Endothelial cell of umbilical vein (primary cell): Measurements from ENCODE around the gene CAMTA1. TPM values are rescaled to one million over a fixed set of nuclear protein-coding genes. Genes with fewer than 3 reads are reported as not detected.

ENCODE experiments used
- BruUV-seq: library from RNA; stranded (reverse); fragments of 400-500 nt; replicated peaks from 2 replicates; lab custom pipeline; 2021; lab: Mats Ljungman, UMichigan
- CTCF ChIA-PET: fragments of 300-600, 350-600 bp; sonication (Branson Sonifier 250); formaldehyde crosslinking; loops from one replicate; lab custom pipeline; 2021; ENCODE audit warnings: antibody characterized with exemption, inconsistent platforms; lab: Charles Lee
- POLR2A ChIA-PET: fragments of 300-600, 350-600 bp; sonication (Branson Sonifier 250); formaldehyde crosslinking; loops from one replicate; lab custom pipeline; 2021; ENCODE audit warnings: antibody characterized with exemption, inconsistent platforms; lab: Charles Lee
- DNase-seq: peaks from one replicate; pipeline ENCODE4 v3.0.0-alpha.2; 2011; ENCODE audit warnings: low read depth, low spot score
- FAIRE-seq: peaks from 2 replicates; lab custom pipeline; 2011; peaks lifted over from hg19 to GRCh38; lab: Jason Lieb, UNC
- H2AFZ ChIP-seq: 2 replicates; pipeline ENCODE4 v1.6.0; 2012; ENCODE audit warnings: low read depth, low read length, control low read depth, inconsistent platforms
- H3K27ac ChIP-seq: 2 replicates; pipeline ENCODE4 v1.5.1; 2011; ENCODE audit warnings: low read depth, mild to moderate bottlenecking, control low read depth, low read length, moderate library complexity; ENCODE audit not compliant: insufficient read depth
- H3K27me3 ChIP-seq, 2 experiments: 2 replicates each; pipeline versions ENCODE4 v1.6.0 to v1.6.1; 2011; ENCODE audit warnings: low read length in 2 of 2, mixed read lengths in 1 of 2; ENCODE audit not compliant: control insufficient read depth in 2 of 2, insufficient read depth in 2 of 2
- H3K36me3 ChIP-seq, 2 experiments: 2 replicates in 1 of 2; 3 replicates in 1 of 2; pipeline ENCODE4 v1.5.1; 2011; ENCODE audit warnings: low read length in 2 of 2, mild to moderate bottlenecking in 1 of 2, moderate library complexity in 1 of 2; ENCODE audit not compliant: control insufficient read depth in 2 of 2, insufficient read depth in 2 of 2; ENCODE audit errors: extremely low read depth in 1 of 2
- H3K4me1 ChIP-seq: 3 replicates; pipeline ENCODE4 v1.5.1; 2011; ENCODE audit warnings: mild to moderate bottlenecking, low read length; ENCODE audit not compliant: control insufficient read depth, insufficient read depth; ENCODE audit errors: extremely low read depth
- H3K4me2 ChIP-seq: 2 replicates; pipeline ENCODE4 v1.6.1; 2011; ENCODE audit warnings: low read length, control low read depth, mixed read lengths; ENCODE audit not compliant: insufficient read depth
- H3K4me3 ChIP-seq, 3 experiments: fragments of 200-600 bp in 1 of 3; sonication (generic), shearing (Covaris generic) in 1 of 3; replicated peaks in 1 of 3; 2 replicates each; pipeline ENCODE4 v1.5.1; 2011 to 2016; ENCODE audit warnings: control low read depth in 3 of 3, low read length in 3 of 3, mild to moderate bottlenecking in 2 of 3, inconsistent platforms in 1 of 3, low read depth in 1 of 3, moderate library complexity in 1 of 3; ENCODE audit not compliant: insufficient read depth in 1 of 3
- H3K79me2 ChIP-seq: 2 replicates; pipeline ENCODE4 v1.6.0; 2012; ENCODE audit warnings: low read length, inconsistent platforms; ENCODE audit not compliant: control insufficient read depth, insufficient read depth
- H3K9ac ChIP-seq: replicated peaks from 2 replicates; pipeline ENCODE3; 2011; ENCODE audit warnings: low read length, control low read depth; ENCODE audit not compliant: insufficient read depth; ENCODE audit errors: extremely low read depth
- H3K9me1 ChIP-seq: replicated peaks from 3 replicates; pipeline ENCODE4 v1.6.0; 2011; ENCODE audit warnings: mild to moderate bottlenecking, low read length; ENCODE audit not compliant: control insufficient read depth, insufficient read depth; ENCODE audit errors: extremely low read depth
- H3K9me3 ChIP-seq: replicated peaks from 2 replicates; pipeline ENCODE4 v1.5.1; 2012; ENCODE audit warnings: low read length, inconsistent platforms; ENCODE audit not compliant: control insufficient read depth, insufficient read depth
- H4K20me1 ChIP-seq: replicated peaks from 2 replicates; pipeline ENCODE3; 2011; ENCODE audit warnings: mild to moderate bottlenecking, low read length; ENCODE audit not compliant: control insufficient read depth, insufficient read depth; ENCODE audit errors: extremely low read depth
- EZH2 ChIP-seq: IDR thresholded peaks from 2 replicates; pipeline ENCODE4 v1.6.1; 2012; ENCODE audit warnings: borderline replicate concordance, low read depth, mild to moderate bottlenecking, moderate library complexity, low read length, inconsistent platforms; ENCODE audit not compliant: severe bottlenecking
- GATA2 ChIP-seq: IDR thresholded peaks from 2 replicates; pipeline ENCODE4 v1.7.0; 2011; ENCODE audit warnings: low read depth, mild to moderate bottlenecking, moderate library complexity, mixed read lengths, low read length; ENCODE audit not compliant: insufficient read length, insufficient read depth
- JUN ChIP-seq: IDR thresholded peaks from 2 replicates; pipeline ENCODE4 v1.6.1; 2011; ENCODE audit warnings: borderline replicate concordance, low read depth; ENCODE audit not compliant: insufficient read length, insufficient read depth
- MYC ChIP-seq: IDR thresholded peaks from one replicate; pipeline ENCODE4 v1.6.1; 2011; ENCODE audit warnings: mild to moderate bottlenecking, low read depth, low read length
- POLR2A ChIP-seq: IDR thresholded peaks from 2 replicates; pipeline ENCODE4 v1.6.1; 2012; ENCODE audit warnings: low read depth, mild to moderate bottlenecking, control low read depth, low read length
- POLR2AphosphoS5 ChIP-seq: IDR thresholded peaks from 2 replicates; pipeline ENCODE4 v1.6.1; 2012; ENCODE audit warnings: low read depth, mild to moderate bottlenecking, control low read depth, low read length, moderate library complexity; ENCODE audit not compliant: insufficient read depth
- dilution Hi-C: fragments of 300-500 bp; cut with MboI; formaldehyde crosslinking; loops from one replicate; pipeline ENCODE4 v1.15.0; 2019; ENCODE audit warnings: low sequenced_read_pairs; ENCODE audit not compliant: extremely low pct_ligation_motif_present
- intact Hi-C: fragments of 100-400 bp; cut with micrococcal nuclease; formaldehyde crosslinking; loops from one replicate; pipeline ENCODE4 v1.10.0; 2022
- polyA plus RNA-seq, 4 experiments: library from polyadenylated mRNA; depleted of rRNA in 3 of 4; stranded (reverse) in 3 of 4; unstranded in 1 of 4; fragments of >200 nt; gene quantifications; 2 replicates each; pipeline versions ENCODE4 v1.2.1 to v1.2.3, GENCODE V29; 2011 to 2012; ENCODE audit warnings: missing spikeins in 1 of 4
- total RNA-seq: library from RNA; stranded (reverse); gene quantifications from 2 replicates; pipeline ENCODE4 v1.2.3, GENCODE V29; 2021
- TF ChIP-seq, protein P1 (sequence below), 2 donors: IDR thresholded peaks; 1 replicate in 1 of 2; 2 replicates in 1 of 2; pipeline ENCODE4 v1.5.1; 2011; ENCODE audit warnings: low read length in 2 of 2, mild to moderate bottlenecking in 2 of 2, moderate library complexity in 2 of 2, control low read depth in 1 of 2, inconsistent platforms in 1 of 2, low read depth in 1 of 2; ENCODE audit not compliant: insufficient read depth in 1 of 2; ENCODE audit errors: extremely low read depth in 1 of 2

The CAMTA1 gene
- total and polyA plus RNA-seq, 2 donors (not counting 3 experiments of a cell fraction or from before 2014, with no cell fraction given) = 50.8 to 92.7 TPM

- no peaks in the 10 kb centered on the region for H3K9me3 ChIP-seq
- no peaks in the 10 kb centered on the region for H3K36me3 ChIP-seq
- H3K79me2 ChIP-seq = no peaks in the 10 kb centered on the region
- H3K4me1 ChIP-seq = no peaks in the 10 kb centered on the region
- no peak overlapping the region for H3K9ac ChIP-seq
- no peak overlapping the region for H3K4me3 ChIP-seq
- DNase-seq (no peak), FAIRE-seq (no peak)
- intact Hi-C loops = no loop called here
- no peak overlapping the region for H3K4me2 ChIP-seq
- dilution Hi-C loops = no loop called here
- POLR2A ChIA-PET = no interaction called here
- CTCF ChIA-PET = no interaction called here
- no peaks in the 10 kb centered on the region for H3K27me3 ChIP-seq
- TF ChIP-seq POLR2AphosphoS5 (no peak), EZH2 (no peak), POLR2A (no peak), JUN (no peak)
- no peak overlapping the region for H2AFZ ChIP-seq
- H4K20me1 ChIP-seq = no peaks in the 10 kb centered on the region
- no TSS peak for BruUV-seq
- no peak overlapping the region for H3K27ac ChIP-seq
- no peaks in the 10 kb centered on the region for H3K9me1 ChIP-seq
Measured at GRCh38 chr1:7507285-7508019, 722.2 kb downstream of the CAMTA1 start.

- dilution Hi-C loops (no loop called here), intact Hi-C loops (no loop called here)
- TF ChIP-seq, protein P1, sequence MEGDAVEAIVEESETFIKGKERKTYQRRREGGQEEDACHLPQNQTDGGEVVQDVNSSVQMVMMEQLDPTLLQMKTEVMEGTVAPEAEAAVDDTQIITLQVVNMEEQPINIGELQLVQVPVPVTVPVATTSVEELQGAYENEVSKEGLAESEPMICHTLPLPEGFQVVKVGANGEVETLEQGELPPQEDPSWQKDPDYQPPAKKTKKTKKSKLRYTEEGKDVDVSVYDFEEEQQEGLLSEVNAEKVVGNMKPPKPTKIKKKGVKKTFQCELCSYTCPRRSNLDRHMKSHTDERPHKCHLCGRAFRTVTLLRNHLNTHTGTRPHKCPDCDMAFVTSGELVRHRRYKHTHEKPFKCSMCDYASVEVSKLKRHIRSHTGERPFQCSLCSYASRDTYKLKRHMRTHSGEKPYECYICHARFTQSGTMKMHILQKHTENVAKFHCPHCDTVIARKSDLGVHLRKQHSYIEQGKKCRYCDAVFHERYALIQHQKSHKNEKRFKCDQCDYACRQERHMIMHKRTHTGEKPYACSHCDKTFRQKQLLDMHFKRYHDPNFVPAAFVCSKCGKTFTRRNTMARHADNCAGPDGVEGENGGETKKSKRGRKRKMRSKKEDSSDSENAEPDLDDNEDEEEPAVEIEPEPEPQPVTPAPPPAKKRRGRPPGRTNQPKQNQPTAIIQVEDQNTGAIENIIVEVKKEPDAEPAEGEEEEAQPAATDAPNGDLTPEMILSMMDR (IDR thresholded peaks at IDR 0.05; ENCODE audit: extremely low read depth in 1 of 2, insufficient read depth in 1 of 2, low read depth in 1 of 2, low read length in 2 of 2) = no peak
- no peak for TF ChIP-seq MYC
- TF ChIP-seq POLR2AphosphoS5 = no peak
- TF ChIP-seq GATA2 = no peak
- no peak for TF ChIP-seq JUN
- TF ChIP-seq POLR2A = no peak
- FAIRE-seq (no peak), DNase-seq (no peak)
- Histone ChIP-seq H3K36me3 (no peaks in the 10 kb centered on the region), H3K79me2 (no peaks in the 10 kb centered on the region), H3K9me1 (no peaks in the 10 kb centered on the region), H3K27ac (no peak overlapping the region), H3K27me3 (no peaks in the 10 kb centered on the region), H3K9me3 (no peaks in the 10 kb centered on the region), H3K4me2 (no peak overlapping the region), H3K4me3 (no peak overlapping the region), H2AFZ (no peak overlapping the region), H3K9ac (no peak overlapping the region), H3K4me1 (no peaks in the 10 kb centered on the region), H4K20me1 (no peaks in the 10 kb centered on the region)
- CTCF ChIA-PET = no interaction called here
- no TSS peak for BruUV-seq
- POLR2A ChIA-PET = no interaction called here
Measured at GRCh38 chr1:7508052-7508933, 723.0 kb downstream of the CAMTA1 start.
